Parietal lobe (tissue), 1 donor: ENCODE data around the gene SLC4A2. TPM values are rescaled to one million over a fixed set of nuclear protein-coding genes. Genes with fewer than 3 reads are reported as not detected.

Experiments used
- total RNA-seq: library from RNA; depleted of rRNA; stranded (reverse); fragments of >200 nt; gene quantifications from one replicate; pipeline ENCODE4 v1.2.3, GENCODE V29; 2014

Gene SLC4A2, protein sequence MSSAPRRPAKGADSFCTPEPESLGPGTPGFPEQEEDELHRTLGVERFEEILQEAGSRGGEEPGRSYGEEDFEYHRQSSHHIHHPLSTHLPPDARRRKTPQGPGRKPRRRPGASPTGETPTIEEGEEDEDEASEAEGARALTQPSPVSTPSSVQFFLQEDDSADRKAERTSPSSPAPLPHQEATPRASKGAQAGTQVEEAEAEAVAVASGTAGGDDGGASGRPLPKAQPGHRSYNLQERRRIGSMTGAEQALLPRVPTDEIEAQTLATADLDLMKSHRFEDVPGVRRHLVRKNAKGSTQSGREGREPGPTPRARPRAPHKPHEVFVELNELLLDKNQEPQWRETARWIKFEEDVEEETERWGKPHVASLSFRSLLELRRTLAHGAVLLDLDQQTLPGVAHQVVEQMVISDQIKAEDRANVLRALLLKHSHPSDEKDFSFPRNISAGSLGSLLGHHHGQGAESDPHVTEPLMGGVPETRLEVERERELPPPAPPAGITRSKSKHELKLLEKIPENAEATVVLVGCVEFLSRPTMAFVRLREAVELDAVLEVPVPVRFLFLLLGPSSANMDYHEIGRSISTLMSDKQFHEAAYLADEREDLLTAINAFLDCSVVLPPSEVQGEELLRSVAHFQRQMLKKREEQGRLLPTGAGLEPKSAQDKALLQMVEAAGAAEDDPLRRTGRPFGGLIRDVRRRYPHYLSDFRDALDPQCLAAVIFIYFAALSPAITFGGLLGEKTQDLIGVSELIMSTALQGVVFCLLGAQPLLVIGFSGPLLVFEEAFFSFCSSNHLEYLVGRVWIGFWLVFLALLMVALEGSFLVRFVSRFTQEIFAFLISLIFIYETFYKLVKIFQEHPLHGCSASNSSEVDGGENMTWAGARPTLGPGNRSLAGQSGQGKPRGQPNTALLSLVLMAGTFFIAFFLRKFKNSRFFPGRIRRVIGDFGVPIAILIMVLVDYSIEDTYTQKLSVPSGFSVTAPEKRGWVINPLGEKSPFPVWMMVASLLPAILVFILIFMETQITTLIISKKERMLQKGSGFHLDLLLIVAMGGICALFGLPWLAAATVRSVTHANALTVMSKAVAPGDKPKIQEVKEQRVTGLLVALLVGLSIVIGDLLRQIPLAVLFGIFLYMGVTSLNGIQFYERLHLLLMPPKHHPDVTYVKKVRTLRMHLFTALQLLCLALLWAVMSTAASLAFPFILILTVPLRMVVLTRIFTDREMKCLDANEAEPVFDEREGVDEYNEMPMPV
- total RNA-seq, result 10.6 TPM

DNA sequence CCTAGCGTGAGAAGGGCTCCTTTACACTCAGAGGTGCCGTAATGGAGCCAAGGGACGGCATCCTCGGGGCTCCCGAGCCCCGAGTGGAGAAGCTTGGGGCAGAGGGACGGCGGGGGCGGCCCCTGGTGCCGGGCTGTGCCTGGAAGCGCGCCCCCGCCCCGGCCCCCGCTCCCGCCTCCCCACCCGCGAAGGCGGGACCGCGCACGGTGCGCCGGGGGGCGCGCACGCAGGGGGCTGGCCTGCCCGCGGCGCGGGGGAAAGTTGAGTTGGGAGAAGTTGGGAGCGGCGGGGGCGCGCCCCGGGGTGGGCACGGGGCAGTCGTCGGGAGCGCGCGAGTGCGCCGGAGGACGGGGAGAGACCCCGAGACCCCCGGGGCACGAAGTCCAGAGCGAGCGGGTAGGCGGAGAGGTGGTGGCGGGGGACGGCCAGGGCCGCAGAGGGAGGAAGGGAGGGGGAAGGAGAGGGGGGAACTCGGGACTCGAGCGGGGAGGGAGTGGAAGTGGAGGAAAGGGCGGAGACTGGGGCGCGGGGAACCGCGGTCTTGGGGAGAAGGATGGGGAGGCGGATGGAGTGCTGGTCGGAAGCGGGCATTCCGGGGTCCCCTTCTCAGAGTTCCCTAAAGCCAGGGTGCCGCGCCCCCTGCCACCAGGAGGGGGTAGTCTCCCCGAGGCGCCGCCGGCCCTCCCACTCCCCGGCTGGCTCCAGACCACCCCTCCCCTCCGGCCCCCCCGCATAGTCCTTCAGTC lies at the start of gene SLC4A2:
TSS of gene SLC4A2 (plus strand) at position 223 of the 746 bp plus-strand sequence. CDS start 2,399 bp downstream, outside the sequence.

DNA sequence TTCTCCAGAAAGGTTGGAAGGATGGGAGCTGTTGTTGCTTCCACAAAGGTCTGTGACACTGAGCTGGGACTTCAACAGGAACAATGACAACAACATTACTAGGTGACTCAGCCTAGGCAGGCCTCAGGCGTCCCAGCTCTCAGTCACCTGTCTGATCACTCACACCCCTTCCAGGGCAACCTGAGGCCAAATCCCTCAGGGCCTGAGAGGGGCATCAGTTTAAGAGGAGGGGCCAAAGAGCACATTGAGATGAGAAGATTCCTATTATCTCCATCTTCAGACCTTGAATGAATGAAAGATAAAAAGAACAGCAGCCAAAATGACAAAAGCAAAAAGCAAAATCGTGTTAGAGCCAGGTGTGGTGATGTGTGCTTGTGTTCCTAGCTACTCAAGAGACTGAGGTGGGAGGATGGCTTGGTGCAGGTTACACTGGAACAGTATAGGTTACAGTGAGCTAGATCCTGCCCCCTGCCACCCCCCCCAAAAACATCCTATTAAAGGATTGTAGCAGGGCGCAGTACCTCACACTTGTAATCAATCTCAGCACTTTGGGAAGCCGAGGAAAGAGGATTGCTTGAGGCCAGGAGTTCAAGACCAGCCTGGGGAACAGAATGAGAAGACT lies 34.8 kb upstream of the SLC4A2 start, which contains the start of gene ATG9B:
TSS of gene ATG9B (minus strand) at position 60 of the 622 bp plus-strand sequence. CDS start 71 bp downstream, outside the sequence.

DNA sequence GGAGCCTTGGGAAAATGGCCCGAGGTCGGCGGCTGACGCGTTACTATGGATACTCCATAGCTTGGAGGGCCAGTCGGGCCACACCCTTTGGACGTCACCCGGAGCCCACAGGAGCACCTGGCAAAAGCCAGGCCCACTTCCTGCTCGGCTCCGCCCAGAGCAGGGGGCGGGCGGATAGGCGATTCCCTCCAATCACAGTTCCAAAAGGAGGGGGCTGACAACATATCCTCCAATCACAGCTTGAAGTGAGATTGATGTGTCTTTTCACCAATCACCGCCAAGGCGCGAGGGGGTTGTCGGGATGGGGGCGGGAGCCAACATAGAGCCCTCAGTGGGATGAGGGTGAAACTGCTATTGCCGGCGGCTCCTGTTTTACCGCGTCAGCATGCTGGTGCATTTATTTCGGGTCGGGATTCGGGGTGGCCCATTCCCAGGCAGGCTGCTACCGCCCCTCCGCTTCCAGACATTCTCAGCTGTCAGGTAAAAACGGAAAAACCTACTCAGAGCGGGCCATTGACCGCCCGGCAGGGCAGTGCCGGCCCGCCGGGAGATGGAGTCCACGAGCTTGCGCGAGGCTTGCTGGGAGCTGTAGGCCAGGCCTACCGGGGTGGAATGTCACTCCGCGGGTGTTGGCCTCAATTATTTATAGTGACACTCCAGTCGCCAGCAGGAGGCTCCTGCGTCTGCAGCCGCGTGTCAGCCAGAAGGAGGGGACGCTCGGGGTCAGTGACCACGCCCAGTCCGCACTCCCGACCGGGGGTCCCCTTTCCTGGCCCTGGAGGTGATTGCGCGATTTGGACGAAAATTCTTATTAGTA lies 31.1 kb upstream of the SLC4A2 start, which contains the start of gene ABCB8:
TSS of gene ABCB8 (plus strand) at position 320 of the 817 bp plus-strand sequence. CDS start at position 386, 66 bp downstream.

DNA sequence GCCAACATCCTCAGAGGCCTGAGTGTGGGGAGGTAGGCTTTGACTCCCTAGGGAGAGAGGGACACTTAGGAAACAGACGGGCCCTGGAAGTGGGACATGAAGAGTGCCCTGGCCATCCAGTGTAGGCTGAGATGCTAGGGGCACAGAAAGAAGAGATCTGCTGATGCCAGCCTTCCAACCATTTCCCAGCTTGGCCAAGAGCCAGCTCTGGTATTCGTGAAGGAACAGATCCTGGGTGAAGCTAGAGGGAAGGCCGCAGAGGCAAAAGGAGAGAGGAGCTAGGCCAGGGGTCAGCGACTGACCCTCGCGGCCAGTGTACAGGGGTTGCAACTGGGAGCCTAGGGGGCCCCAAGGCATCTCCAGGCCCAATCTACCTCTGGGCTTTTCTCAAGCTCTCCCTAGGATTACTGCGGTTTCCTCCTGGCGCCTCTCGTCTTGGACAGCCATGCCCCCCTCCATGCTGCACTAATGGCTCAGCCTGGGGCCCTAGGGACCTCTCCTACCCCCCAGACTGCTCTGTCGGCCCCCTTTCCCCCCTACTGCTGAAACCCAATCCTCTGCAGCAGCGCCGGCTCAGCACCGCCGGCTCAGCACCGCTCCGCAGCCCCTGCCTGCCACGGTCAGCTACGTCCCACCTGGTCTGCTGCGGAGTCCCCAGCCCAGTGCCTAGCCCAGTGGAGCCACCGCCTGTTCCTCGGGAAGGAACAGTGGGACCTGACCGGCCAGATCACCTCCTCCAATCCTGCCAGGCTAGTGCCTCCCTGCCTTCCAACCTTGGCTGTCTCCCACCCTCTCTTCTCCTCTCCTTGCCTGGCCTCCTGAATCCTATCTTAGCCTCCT lies 11.2 kb upstream of the SLC4A2 start, which contains the start of gene ASIC3:
TSS of gene ASIC3 (plus strand) at position 556 of the 840 bp plus-strand sequence. CDS start 355 bp downstream, outside the sequence.

DNA sequence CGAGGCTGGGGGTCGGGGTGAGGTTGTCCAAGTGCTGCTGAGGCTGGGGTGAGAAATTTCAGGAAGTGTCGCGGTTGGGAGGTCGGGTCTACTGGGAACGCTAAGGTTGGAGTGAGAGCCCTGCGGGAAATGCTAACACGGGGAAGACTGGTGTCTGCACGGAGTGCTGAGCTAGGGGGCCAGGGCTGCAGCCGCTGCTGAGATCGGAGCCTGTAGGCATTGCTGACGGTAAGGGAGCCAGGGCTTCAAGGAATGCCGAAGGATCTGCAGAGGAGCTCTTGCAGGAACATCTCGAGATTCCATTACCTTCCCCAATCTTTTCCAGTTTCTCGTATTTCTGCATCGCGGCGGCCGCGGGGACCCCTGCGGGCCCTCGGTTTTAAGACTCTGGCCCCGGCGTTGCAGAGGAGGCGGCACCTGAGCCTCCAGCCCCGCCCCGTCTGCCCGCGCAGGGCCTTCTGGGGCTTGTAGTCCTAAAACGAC lies 1.8 kb upstream of the SLC4A2 start, which contains the start of gene CDK5:
TSS of gene CDK5 (minus strand) at position 392 of the 483 bp plus-strand sequence. CDS start at position 343, 49 bp downstream.

DNA sequence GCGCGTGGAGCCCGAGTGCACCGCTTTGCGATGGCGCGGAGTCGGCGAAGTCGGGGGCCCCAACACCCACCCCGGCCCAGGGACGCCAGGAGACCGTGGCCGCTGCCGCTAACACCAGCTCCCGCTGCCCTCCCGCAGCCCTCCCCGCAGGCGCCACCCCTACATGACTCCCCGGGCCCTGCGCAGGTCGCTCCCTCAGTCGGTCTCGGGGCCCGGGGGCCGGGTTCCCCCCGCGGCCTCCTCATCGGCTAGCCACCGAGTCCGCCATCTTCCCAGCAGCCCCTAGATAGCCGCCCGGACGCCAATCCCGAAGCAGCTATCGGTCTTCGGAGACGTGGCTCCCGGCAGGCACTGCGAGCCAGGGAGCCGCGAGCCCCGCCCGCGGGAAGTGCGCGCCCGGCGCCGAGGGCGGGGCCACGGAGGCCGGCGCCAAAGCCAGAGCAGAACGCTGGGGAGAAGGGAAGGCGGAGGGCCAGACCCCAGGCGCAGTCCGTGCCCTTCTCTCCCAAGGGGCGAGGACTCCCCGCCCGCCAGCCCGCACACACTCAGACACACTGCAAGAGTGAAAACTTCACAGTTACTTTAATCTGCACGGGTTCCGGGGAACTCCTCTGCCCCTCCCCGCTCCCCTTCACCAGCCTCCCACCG lies 21.3 kb downstream of the SLC4A2 start, which contains the start of gene FASTK:
TSS of gene FASTK (minus strand) at position 288 of the 648 bp plus-strand sequence. CDS start at position 245, 43 bp downstream.

DNA sequence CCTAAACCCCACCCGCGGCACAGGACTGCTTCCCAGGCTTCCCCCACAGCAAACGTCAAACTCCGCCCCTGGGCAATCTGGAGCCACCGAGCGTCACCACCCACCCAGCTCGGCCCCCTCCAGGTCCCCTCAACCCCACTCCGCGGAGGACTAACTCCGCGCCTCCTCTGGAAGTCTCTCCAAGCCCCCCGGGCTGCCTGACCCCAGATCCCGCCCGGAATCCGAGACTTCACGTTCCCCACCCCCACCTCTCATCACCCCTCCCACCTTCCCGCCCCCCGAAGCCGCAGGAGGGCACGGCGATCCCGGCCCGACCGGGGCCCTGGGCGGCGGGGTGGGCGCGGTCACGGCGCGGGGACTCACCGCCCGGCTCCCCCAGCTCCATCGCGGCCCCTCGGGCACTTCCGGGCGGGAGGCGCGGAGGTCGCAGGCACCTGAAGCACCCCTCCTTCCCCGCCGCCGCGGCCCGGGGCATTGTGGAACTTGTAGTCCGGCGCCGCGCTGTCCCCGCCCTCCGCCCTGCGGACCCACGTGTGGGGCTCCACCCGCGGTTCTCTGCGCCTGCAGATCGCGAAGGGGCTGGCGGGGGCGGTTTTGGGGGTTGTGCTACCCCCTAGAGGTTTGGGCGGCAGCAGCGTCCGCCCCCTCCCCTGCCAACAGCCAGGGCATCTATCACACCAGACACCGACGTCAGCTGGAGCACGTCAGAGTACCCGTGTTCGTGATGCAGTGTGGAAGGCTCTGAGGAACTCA lies 23.9 kb downstream of the SLC4A2 start, which contains the start of gene TMUB1:
TSS of gene TMUB1 (minus strand) at position 423 of the 753 bp plus-strand sequence. CDS start 930 bp downstream, outside the sequence.

DNA sequence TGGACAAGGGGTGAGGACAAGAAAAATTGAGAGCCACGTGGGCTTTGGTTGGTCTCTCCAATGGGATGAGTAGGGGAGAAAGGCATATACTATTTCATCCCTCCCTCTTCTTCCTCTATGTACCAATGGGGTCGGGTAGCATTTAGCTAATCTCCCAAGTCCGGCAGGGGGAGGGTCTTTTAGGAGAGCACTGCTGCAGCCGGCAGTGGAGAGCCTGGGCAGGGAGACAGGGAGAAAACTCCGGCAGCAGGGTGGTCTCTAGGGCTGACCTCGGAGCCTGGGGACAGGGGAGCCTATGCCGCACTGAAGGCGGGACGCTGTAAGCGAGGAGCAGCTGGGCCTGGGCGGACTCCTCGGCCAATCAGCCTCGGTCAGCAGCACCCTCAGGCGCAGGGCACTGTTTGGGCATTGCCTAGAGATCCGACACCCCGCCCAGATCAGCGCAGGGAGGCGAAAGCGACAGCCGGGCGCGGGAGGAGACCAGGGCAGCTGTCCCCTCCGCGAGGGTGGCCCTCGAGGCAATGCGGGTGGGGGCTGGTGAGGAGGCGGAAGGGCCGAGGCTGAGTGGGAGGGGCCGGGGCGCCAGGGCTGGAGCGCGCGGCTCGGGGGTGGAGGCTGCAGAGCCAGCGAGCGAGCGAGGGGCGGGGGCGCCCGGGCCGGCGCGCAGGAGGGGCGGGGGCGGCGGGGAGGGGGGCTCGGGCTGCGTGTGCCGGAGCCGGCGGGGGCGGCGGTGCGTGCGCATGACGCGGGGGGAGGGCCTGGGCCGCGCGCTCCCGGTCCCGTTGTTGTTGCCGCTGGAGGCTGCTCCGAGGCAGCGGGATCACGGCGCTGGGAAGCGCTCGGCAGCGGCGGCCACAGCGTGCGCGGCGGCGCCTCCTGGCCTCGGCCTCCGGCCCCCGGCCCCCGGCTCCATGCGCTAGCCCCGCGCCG lies 26.6 kb downstream of the SLC4A2 start, which contains the start of gene AGAP3:
TSS of gene AGAP3 (plus strand) at position 785 of the 930 bp plus-strand sequence. CDS start 267 bp downstream, outside the sequence.

Other genes with a start within 250 kb of the SLC4A2 start
- not detected for gene AOC1, start 207.1 kb upstream of the SLC4A2 start, total RNA-seq
- gene KCNH2, start 81.3 kb upstream of the SLC4A2 start, total RNA-seq, result 17.2 TPM
- 1.3 TPM for gene NOS3, start 68.6 kb upstream of the SLC4A2 start, total RNA-seq
- gene ATG9B, start 35.1 kb upstream of the SLC4A2 start, total RNA-seq, result 2.8 TPM
- 67.6 TPM for gene ABCB8, start 31.1 kb upstream of the SLC4A2 start, total RNA-seq
- 2.5 TPM for gene ASIC3, start 11.1 kb upstream of the SLC4A2 start, total RNA-seq
- gene CDK5, start 1.7 kb upstream of the SLC4A2 start, total RNA-seq, result 36.6 TPM
- gene FASTK, start 21.2 kb downstream of the SLC4A2 start, total RNA-seq, result 53.5 TPM
- gene TMUB1, start 23.9 kb downstream of the SLC4A2 start, total RNA-seq, result 8.5 TPM
- 106 TPM for gene AGAP3, start 26.9 kb downstream of the SLC4A2 start, total RNA-seq
- gene GBX1, start 108.1 kb downstream of the SLC4A2 start, total RNA-seq, result not detected
- not detected for gene ASB10, start 127.7 kb downstream of the SLC4A2 start, total RNA-seq
- gene H2BK1, start 150.9 kb downstream of the SLC4A2 start, total RNA-seq, result not detected
- 27.9 TPM for gene ABCF2, start 167.6 kb downstream of the SLC4A2 start, total RNA-seq
- 24.4 TPM for gene CHPF2, start 172.9 kb downstream of the SLC4A2 start, total RNA-seq
- 154 TPM for gene SMARCD3, start 189.1 kb downstream of the SLC4A2 start, total RNA-seq